HUES48 (cell line): ENCODE results near the gene CATSPERB.
"Not testable (repeated sequence)": the region's sequence is repeated elsewhere in the genome, so short reads cannot be mapped to it uniquely, and the experiment has no call there.

Source experiments
- H3K27ac ChIP-seq: one replicate; pipeline ENCODE4 v1.7.0; 2013; ENCODE audit warnings: low read depth, low read length, inconsistent platforms
- H3K27me3 ChIP-seq: 2 replicates; pipeline ENCODE4 v1.6.1; 2013; ENCODE audit warnings: mild to moderate bottlenecking, low read length; ENCODE audit not compliant: control insufficient read depth, insufficient read depth
- H3K36me3 ChIP-seq: 2 replicates; pipeline ENCODE4 v1.6.1; 2013; ENCODE audit warnings: low read length; ENCODE audit not compliant: control insufficient read depth, insufficient read depth
- H3K4me1 ChIP-seq: 2 replicates; pipeline ENCODE4 v1.6.1; 2013; ENCODE audit warnings: mild to moderate bottlenecking, low read length; ENCODE audit not compliant: control insufficient read depth, insufficient read depth
- H3K4me3 ChIP-seq: 2 replicates; pipeline ENCODE4 v1.5.1; 2013; ENCODE audit warnings: mild to moderate bottlenecking, low read depth, low read length
- H3K9ac ChIP-seq: 2 replicates; pipeline ENCODE4 v1.6.1; 2013; ENCODE audit warnings: mild to moderate bottlenecking, low read depth, low read length, moderate library complexity
- H3K9me3 ChIP-seq: 2 replicates; pipeline ENCODE4 v1.6.1; 2013; ENCODE audit warnings: low read length; ENCODE audit not compliant: control insufficient read depth, insufficient read depth

The CATSPERB gene

GRCh38 chr14:91582761-91583160 is 149.1 kb downstream of the CATSPERB start:
- Histone ChIP-seq H3K4me3 (no peak overlapping the region), H3K9ac (no peak overlapping the region), H3K36me3 (no peaks in the 10 kb centered on the region), H3K27ac (no peak overlapping the region), H3K9me3 (peaks cover 3% of the 10 kb centered on the region; the same call in 1 of the 2 replicates), H3K4me1 (peaks cover 24% of the 10 kb centered on the region), H3K27me3 (no peaks in the 10 kb centered on the region)

GRCh38 chr14:91580876-91581577 is 150.9 kb downstream of the CATSPERB start:
- no peaks in the 10 kb centered on the region for H3K36me3 ChIP-seq
- no peak overlapping the region for H3K27ac ChIP-seq
- peak overlapping the region; percentile 19; the same call in 1 of the 2 replicates for H3K4me3 ChIP-seq
- H3K9ac ChIP-seq: no peak overlapping the region
- H3K27me3 ChIP-seq: 0 out of 2 replicates have a peak, but pooled peaks cover 6% of the 10 kb centered on the region
- peaks cover 16% of the 10 kb centered on the region for H3K9me3 ChIP-seq
- H3K4me1 ChIP-seq: peaks cover 24% of the 10 kb centered on the region

GRCh38 chr14:91577632-91578233 is 154.2 kb downstream of the CATSPERB start:
- Histone ChIP-seq H3K4me1 (peaks cover 23% of the 10 kb centered on the region), H3K4me3 (no peak overlapping the region), H3K9me3 (peaks cover 13% of the 10 kb centered on the region), H3K9ac (no peak overlapping the region), H3K27ac (no peak overlapping the region), H3K27me3 (peaks cover 38% of the 10 kb centered on the region), H3K36me3 (no peaks in the 10 kb centered on the region)

- peaks cover 13% of the 10 kb centered on the region for H3K9me3 ChIP-seq
- H3K4me1 ChIP-seq: peaks cover 6% of the 10 kb centered on the region; the same call in 1 of the 2 replicates
- H3K9ac ChIP-seq: no peak overlapping the region
- no peak overlapping the region for H3K4me3 ChIP-seq
- H3K27me3 ChIP-seq: peaks cover 54% of the 10 kb centered on the region
- H3K36me3 ChIP-seq: no peaks in the 10 kb centered on the region
- H3K27ac ChIP-seq: no peak overlapping the region
Observed at GRCh38 chr14:91575469-91576208, 156.2 kb downstream of the CATSPERB start.

GRCh38 chr14:91573894-91574837 is 157.7 kb downstream of the CATSPERB start:
- Histone ChIP-seq H3K4me3 (peak overlapping the region; percentile 53), H3K9ac (no peak overlapping the region)

GRCh38 chr14:91573528-91573893 is 158.4 kb downstream of the CATSPERB start:
- H3K27me3 ChIP-seq: peaks cover 65% of the 10 kb centered on the region

More at GRCh38 chr14:91573894-91574837, 157.7 kb downstream of the CATSPERB start:
- Histone ChIP-seq H3K9me3 (peaks cover 13% of the 10 kb centered on the region), H3K27ac (no peak overlapping the region), H3K4me1 (no peaks in the 10 kb centered on the region), H3K36me3 (no peaks in the 10 kb centered on the region), H3K27me3 (peaks cover 59% of the 10 kb centered on the region)

GRCh38 chr14:91570021-91570420 is 161.9 kb downstream of the CATSPERB start:
- H3K4me3 ChIP-seq: no peak overlapping the region
- no peak overlapping the region for H3K9ac ChIP-seq
- H3K9me3 ChIP-seq: no peaks in the 10 kb centered on the region
- H3K27ac ChIP-seq: no peak overlapping the region
- H3K36me3 ChIP-seq: no peaks in the 10 kb centered on the region
- peaks cover 52% of the 10 kb centered on the region for H3K27me3 ChIP-seq
- no peaks in the 10 kb centered on the region for H3K4me1 ChIP-seq

More at GRCh38 chr14:91573528-91573893, 158.4 kb downstream of the CATSPERB start:
- Histone ChIP-seq H3K9ac (no peak overlapping the region), H3K4me3 (no peak overlapping the region), H3K27ac (no peak overlapping the region), H3K4me1 (no peaks in the 10 kb centered on the region), H3K36me3 (no peaks in the 10 kb centered on the region), H3K9me3 (peaks cover 13% of the 10 kb centered on the region)

GRCh38 chr14:91569301-91569700 is 162.6 kb downstream of the CATSPERB start:
- peaks cover 44% of the 10 kb centered on the region for H3K27me3 ChIP-seq
- no peak overlapping the region for H3K4me3 ChIP-seq
- H3K27ac ChIP-seq: no peak overlapping the region

GRCh38 chr14:91568626-91569025 is 163.3 kb downstream of the CATSPERB start:
- no peak overlapping the region for H3K9ac ChIP-seq
- H3K36me3 ChIP-seq: no peaks in the 10 kb centered on the region
- H3K4me3 ChIP-seq: no peak overlapping the region
- H3K27ac ChIP-seq: no peak overlapping the region
- no peaks in the 10 kb centered on the region for H3K9me3 ChIP-seq
- no peaks in the 10 kb centered on the region for H3K4me1 ChIP-seq
- peaks cover 38% of the 10 kb centered on the region for H3K27me3 ChIP-seq

More at GRCh38 chr14:91569301-91569700, 162.6 kb downstream of the CATSPERB start:
- H3K9ac ChIP-seq: no peak overlapping the region
- H3K36me3 ChIP-seq: no peaks in the 10 kb centered on the region
- no peaks in the 10 kb centered on the region for H3K9me3 ChIP-seq
- H3K4me1 ChIP-seq: no peaks in the 10 kb centered on the region

GRCh38 chr14:91567827-91568226 is 164.1 kb downstream of the CATSPERB start:
- H3K4me3 ChIP-seq, H3K9ac ChIP-seq, H3K4me1 ChIP-seq, H3K36me3 ChIP-seq, H3K9me3 ChIP-seq, H3K27ac ChIP-seq: not testable (repeated sequence)
- peaks cover 30% of the 10 kb centered on the region for H3K27me3 ChIP-seq
